Gastroesophageal sphincter (tissue), 3 donors: ENCODE measurements around the gene PRKD1.

Experiments used
- CTCF ChIP-seq, 4 experiments: fragments of 200-600 bp in 2 of 4; fragments of 450-650 bp in 2 of 4; sonication (generic) in 1 of 4; IDR thresholded peaks; one replicate each; pipeline ENCODE4 v1.5.1; 2017 to 2019; ENCODE audit warnings: antibody characterized with exemption in 4 of 4, mild to moderate bottlenecking in 2 of 4, moderate library complexity in 2 of 4
- EP300 ChIP-seq: sonication (generic); formaldehyde crosslinking; IDR thresholded peaks from one replicate; pipeline ENCODE4 v1.6.1; 2017; ENCODE audit warnings: antibody characterized with exemption, mild to moderate bottlenecking
- POLR2AphosphoS5 ChIP-seq: sonication (generic); formaldehyde crosslinking; IDR thresholded peaks from one replicate; pipeline ENCODE4 v1.6.1; 2017; ENCODE audit warnings: antibody characterized with exemption

- TF ChIP-seq POLR2AphosphoS5 (no peak), CTCF (IDR thresholded peaks at IDR 0.05) (no peak), EP300 (no peak)
Measured at GRCh38 chr14:29955087-29955486, 27.4 kb upstream of the PRKD1 start.
